Right cardiac atrium (tissue), 5 donors: ENCODE results near the gene GM2A. TPM values are rescaled to one million over a fixed set of nuclear protein-coding genes. Genes with fewer than 3 reads are reported as not detected.

Experiments
- ATAC-seq, 2 donors: fragments of 200-7000 bp; cut with Tn5 transposase; one replicate each; pipeline versions ENCODE4 v1.8.0 to v1.9.1; 2020; ENCODE audit warnings: moderate library complexity in 2 of 2, mild to moderate bottlenecking in 1 of 2
- DNase-seq, 3 donors: peaks; one replicate each; pipeline ENCODE4 v3.0.0-alpha.2; 2020
- H3K27ac ChIP-seq: one replicate; pipeline ENCODE4 v1.5.1; 2013; ENCODE audit warnings: mild to moderate bottlenecking, low read length, control low read depth, moderate library complexity
- H3K27me3 ChIP-seq: one replicate; pipeline ENCODE4 v1.6.1; 2013; ENCODE audit not compliant: control insufficient read depth, insufficient read depth
- H3K4me1 ChIP-seq: one replicate; pipeline ENCODE4 v1.6.1; 2013; ENCODE audit warnings: low read length; ENCODE audit not compliant: control insufficient read depth, insufficient read depth
- H3K4me3 ChIP-seq: one replicate; pipeline ENCODE4 v1.5.1; 2013; ENCODE audit warnings: low read length, control low read depth
- H3K9me3 ChIP-seq: one replicate; pipeline ENCODE4 v1.6.1; 2013; ENCODE audit warnings: low read length; ENCODE audit not compliant: control insufficient read depth
- WGBS: extraction: QIAGEN DNeasy Blood & Tissue Kit; methylation state at CpG from one replicate; pipeline ENCODE4 v1.1.7; 2013; 5-methylcytosine and 5-hydroxymethylcytosine counted together
- intact Hi-C, 4 donors: fragments of 100-400 bp; cut with DNase I; formaldehyde crosslinking; loops; one replicate each; pipeline versions ENCODE4 v1.11.0 to v1.14.0; 2022 to 2023
- polyA plus RNA-seq: library from polyadenylated mRNA; stranded (reverse); fragments of 200-250 nt; gene quantifications from one replicate; pipeline ENCODE4 v1.2.3, GENCODE V29; 2013
- total RNA-seq, 4 donors: library from RNA; stranded (reverse); fragmentation: NEBNext Ultra II Directional; extraction: Animal tissue kit (Norgen Biotek cat#: 25700); gene quantifications; one replicate each; pipeline ENCODE4 v1.2.1, GENCODE V29; 2021
- donor health status: healthy with polysubstance abuse.
- donor health status: DM: no; HTN: yes; CAD: no.
- donor health status: DM: no; HTN: no; CAD: no.
- donor health status: DM: no; HTN: yes; CAD: no; lungs with severe emphysema.
- donor health status: DM: yes; HTN: yes; CAD: no.

GM2A gene
- total and polyA plus RNA-seq, 5 donors: 27.7 to 43.4 (median 34.6) TPM

DNA sequence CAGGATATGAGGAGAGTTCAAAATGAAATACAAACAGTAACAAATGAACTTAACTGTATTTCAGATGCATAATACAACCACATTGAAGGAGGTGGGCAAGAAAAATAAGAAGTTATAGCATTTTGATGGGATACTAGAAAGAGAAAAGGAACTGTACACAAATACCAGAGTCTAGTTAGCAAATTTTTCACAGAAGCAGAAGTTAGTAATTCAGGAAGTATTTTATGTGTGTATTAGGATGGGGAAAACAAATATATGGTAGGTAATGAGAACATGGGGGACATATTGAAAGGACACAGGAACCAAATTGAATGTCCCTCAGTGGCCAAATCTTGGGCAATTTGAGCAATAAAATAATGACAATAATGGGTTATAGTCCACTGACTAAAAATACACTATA lies 18.4 kb downstream of the GM2A start:
- Histone ChIP-seq H3K9me3 (no peaks in the 10 kb centered on the region), H3K4me1 (no peaks in the 10 kb centered on the region), H3K4me3 (no peak overlapping the region), H3K27me3 (no peaks in the 10 kb centered on the region), H3K27ac (no peak overlapping the region)
- no peak for DNase-seq
- no peak for ATAC-seq
- intact Hi-C loops: no loop called here

DNA sequence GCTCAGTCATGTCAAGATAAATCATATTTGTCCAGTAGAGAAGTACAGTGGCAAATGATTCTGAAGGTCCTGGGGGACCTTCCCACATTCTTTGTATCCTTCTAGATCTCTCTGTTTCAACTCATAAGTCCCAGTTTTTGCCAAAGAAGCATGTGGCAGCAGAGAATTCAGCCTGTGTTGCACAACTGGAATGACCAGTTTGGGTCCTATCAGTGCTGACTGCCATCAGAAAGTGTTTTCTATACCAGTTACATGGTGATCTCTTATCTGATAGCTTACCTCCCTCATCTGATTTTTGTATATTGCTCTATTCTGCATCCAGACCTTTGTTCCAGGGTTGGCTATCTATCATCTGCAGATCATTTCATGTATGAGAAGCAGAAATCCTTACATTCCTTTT lies 21.7 kb downstream of the GM2A start:
- no peaks in the 10 kb centered on the region for H3K4me1 ChIP-seq
- no peak for DNase-seq
- no peaks in the 10 kb centered on the region for H3K27me3 ChIP-seq
- H3K4me3 ChIP-seq: no peak overlapping the region
- no peak overlapping the region for H3K27ac ChIP-seq
- intact Hi-C loops: no loop called here
- no peak for ATAC-seq
- H3K9me3 ChIP-seq: no peaks in the 10 kb centered on the region

DNA sequence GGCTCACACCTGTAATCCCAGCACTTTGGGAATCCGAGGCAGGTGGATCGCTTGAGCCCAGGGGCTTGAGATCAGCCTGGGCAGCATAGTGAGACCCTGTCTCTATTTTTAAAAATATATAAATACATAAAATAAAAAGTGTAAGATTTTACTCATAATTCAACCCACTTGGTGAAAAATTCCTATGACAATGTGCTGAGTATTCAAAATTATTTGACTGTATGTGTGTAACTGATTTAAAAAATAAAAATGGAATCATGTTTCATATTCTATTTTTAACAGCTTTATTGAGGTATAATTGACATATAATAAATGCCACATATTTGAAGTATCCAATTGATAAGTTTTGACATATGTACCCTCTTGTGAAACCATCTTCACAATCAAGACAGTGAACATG lies 22.8 kb downstream of the GM2A start:
- H3K4me1 ChIP-seq: no peaks in the 10 kb centered on the region
- no peaks in the 10 kb centered on the region for H3K27me3 ChIP-seq
- intact Hi-C loops: no loop called here
- DNase-seq (no peak), ATAC-seq (no peak)
- H3K27ac ChIP-seq: no peak overlapping the region
- WGBS: 95% methylated on average over 2 of the region's 2 CpGs
- no peak overlapping the region for H3K4me3 ChIP-seq
- no peaks in the 10 kb centered on the region for H3K9me3 ChIP-seq

GRCh38 chr5:151278845-151279244 lies 25.9 kb downstream of the GM2A start:
- no peak for ATAC-seq
- DNase-seq: no peak
- no peaks in the 10 kb centered on the region for H3K9me3 ChIP-seq
- 75% methylated on average over 5 of the region's 5 CpGs for WGBS
- H3K4me3 ChIP-seq: no peak overlapping the region
- H3K4me1 ChIP-seq: no peaks in the 10 kb centered on the region
- H3K27ac ChIP-seq: no peak overlapping the region
- intact Hi-C loops: no loop called here
- no peaks in the 10 kb centered on the region for H3K27me3 ChIP-seq

GRCh38 chr5:151280443-151280842 lies 27.5 kb downstream of the GM2A start:
- Histone ChIP-seq H3K27me3 (no peaks in the 10 kb centered on the region), H3K27ac (no peak overlapping the region), H3K4me1 (no peaks in the 10 kb centered on the region), H3K9me3 (no peaks in the 10 kb centered on the region), H3K4me3 (no peak overlapping the region)
- WGBS: 82% methylated on average over 2 of the region's 2 CpGs
- ATAC-seq (no peak), DNase-seq (no peak)
- intact Hi-C loops: no loop called here

DNA sequence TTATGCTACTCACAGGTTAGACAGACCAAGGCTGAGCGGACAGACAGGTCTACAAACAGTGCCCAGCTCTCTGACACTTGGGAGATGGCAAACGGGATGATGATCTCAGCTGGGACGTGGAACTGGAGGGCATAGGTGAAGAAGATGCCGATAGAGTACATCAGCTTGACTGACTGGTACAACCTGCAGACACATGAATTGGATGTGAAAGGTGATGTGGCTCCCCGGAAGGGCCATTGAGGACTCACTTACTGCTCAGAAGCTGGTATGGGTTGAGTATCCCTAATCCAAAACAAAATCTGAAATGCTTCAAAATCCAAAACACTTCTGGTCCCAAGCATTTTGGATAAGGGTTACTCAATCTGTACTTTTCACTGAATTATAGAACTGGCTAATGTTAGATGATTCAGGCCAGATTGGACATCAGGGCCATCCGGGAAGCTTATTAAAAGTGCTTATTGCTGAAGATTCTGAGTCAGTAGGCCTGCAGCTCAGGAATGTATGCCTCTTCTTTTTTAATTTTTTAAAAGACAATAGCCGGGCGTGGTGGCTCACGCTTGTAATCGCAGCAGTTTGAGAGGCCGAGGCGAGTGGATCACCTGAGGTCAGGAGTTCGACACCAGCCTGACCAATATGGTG lies 28.1 kb downstream of the GM2A start:
- Histone ChIP-seq H3K9me3 (no peaks in the 10 kb centered on the region), H3K4me3 (no peak overlapping the region), H3K27ac (no peak overlapping the region), H3K27me3 (no peaks in the 10 kb centered on the region), H3K4me1 (no peaks in the 10 kb centered on the region)
- 93% methylated on average over 13 of the region's 13 CpGs for WGBS
- DNase-seq (no peak), ATAC-seq (no peak)
- intact Hi-C loops: no loop called here

- intact Hi-C loops: no loop called here
- ATAC-seq (no peak), DNase-seq (no peak)
- 70% methylated on average over 4 of the region's 4 CpGs for WGBS
- Histone ChIP-seq H3K27ac (no peak overlapping the region), H3K4me3 (no peak overlapping the region), H3K9me3 (no peaks in the 10 kb centered on the region), H3K27me3 (no peaks in the 10 kb centered on the region), H3K4me1 (no peaks in the 10 kb centered on the region)
These were observed 30.3 kb downstream of the GM2A start for GRCh38 chr5:151283120-151283825.

- H3K9me3 ChIP-seq: no peaks in the 10 kb centered on the region
These were observed 31.5 kb downstream of the GM2A start for GRCh38 chr5:151284392-151284967.

DNA sequence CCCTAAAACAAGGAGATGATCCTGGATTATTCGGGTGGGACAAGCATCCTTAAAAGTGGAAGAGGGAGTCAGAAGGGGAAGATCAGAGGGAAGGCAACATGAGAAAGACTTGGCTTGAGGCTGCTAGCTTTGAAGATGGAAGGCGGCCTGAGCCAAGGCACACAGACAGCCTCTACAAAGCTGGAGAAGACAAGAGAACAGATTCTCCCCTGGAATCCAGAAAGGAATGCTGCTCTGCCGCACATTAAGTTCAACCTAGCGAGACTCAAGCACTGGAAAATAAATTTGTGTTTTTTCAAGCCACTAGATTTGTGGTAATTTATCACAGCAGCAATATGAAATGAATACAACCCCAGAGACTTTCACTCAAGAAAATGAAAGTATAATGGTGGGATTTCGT lies 32.7 kb downstream of the GM2A start:
- no peak for ATAC-seq
- no peaks in the 10 kb centered on the region for H3K27me3 ChIP-seq
- DNase-seq: no peak
- H3K9me3 ChIP-seq: no peaks in the 10 kb centered on the region
- intact Hi-C loops: no loop called here
- H3K4me3 ChIP-seq: no peak overlapping the region
- 75% methylated on average over 5 of the region's 5 CpGs for WGBS
- H3K27ac ChIP-seq: no peak overlapping the region
- H3K4me1 ChIP-seq: no peaks in the 10 kb centered on the region

More at GRCh38 chr5:151284392-151284967, 31.5 kb downstream of the GM2A start:
- ATAC-seq (no peak), DNase-seq (no peak)
- H3K4me3 ChIP-seq: no peak overlapping the region
- no peaks in the 10 kb centered on the region for H3K4me1 ChIP-seq
- intact Hi-C loops: no loop called here
- WGBS: 32% methylated on average over 8 of the region's 8 CpGs
- no peak overlapping the region for H3K27ac ChIP-seq
- no peaks in the 10 kb centered on the region for H3K27me3 ChIP-seq

DNA sequence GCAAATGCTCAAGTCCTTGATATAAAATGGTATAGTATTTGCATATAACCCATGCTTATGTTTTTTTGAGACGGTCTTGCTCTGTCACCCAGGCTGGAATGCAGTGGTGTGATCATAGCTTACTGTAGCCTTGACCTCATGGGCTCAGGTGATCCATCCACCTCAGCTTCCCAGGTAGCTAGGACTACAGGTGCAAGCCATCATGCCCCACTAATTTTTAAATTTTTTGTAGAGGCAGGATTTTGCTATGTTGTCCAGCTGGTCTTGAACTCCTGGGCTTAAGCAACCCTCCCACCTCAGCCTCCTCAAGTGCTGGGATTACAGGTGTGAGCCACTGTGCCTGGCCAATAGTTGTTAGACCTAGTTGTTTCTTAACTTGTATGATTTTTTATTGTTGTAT lies 33.3 kb downstream of the GM2A start:
- H3K27me3 ChIP-seq: no peaks in the 10 kb centered on the region
- intact Hi-C loops: no loop called here
- WGBS: 88% methylated on average over 1 of the region's 1 CpG

GRCh38 chr5:151288180-151288579 lies 35.2 kb downstream of the GM2A start:
- Histone ChIP-seq H3K4me3 (no peak overlapping the region), H3K27me3 (no peaks in the 10 kb centered on the region), H3K9me3 (no peaks in the 10 kb centered on the region), H3K4me1 (no peaks in the 10 kb centered on the region), H3K27ac (no peak overlapping the region)
- ATAC-seq (no peak), DNase-seq (no peak)
- 66% methylated on average over 2 of the region's 2 CpGs for WGBS
- intact Hi-C loops: no loop called here

More for the DNA sequence above, 33.3 kb downstream of the GM2A start:
- Histone ChIP-seq H3K4me1 (no peaks in the 10 kb centered on the region), H3K4me3 (no peak overlapping the region), H3K9me3 (no peaks in the 10 kb centered on the region), H3K27ac (no peak overlapping the region)
- DNase-seq (no peak), ATAC-seq (no peak)
